Urinary bladder (tissue), 4 donors: ENCODE results near the gene GAB1. TPM values are rescaled to one million over a fixed set of nuclear protein-coding genes. Genes with fewer than 3 reads are reported as not detected.
"Not testable (repeated sequence)": the region's sequence is repeated elsewhere in the genome, so short reads cannot be mapped to it uniquely, and the experiment has no call there.

Source experiments
- DNase-seq: peaks from one replicate; pipeline ENCODE4 v3.0.0-alpha.2; 2015; ENCODE audit errors: extremely low spot score
- H3K27ac ChIP-seq: one replicate; pipeline ENCODE4 v1.5.1; 2013; ENCODE audit warnings: low read depth, mild to moderate bottlenecking, moderate library complexity
- H3K36me3 ChIP-seq: one replicate; pipeline ENCODE4 v1.6.1; 2013; ENCODE audit warnings: mild to moderate bottlenecking, moderate library complexity; ENCODE audit not compliant: insufficient read depth
- H3K4me1 ChIP-seq: one replicate; pipeline ENCODE4 v1.6.1; 2013; ENCODE audit warnings: mild to moderate bottlenecking, moderate library complexity; ENCODE audit not compliant: insufficient read depth
- H3K4me3 ChIP-seq: one replicate; pipeline ENCODE4 v1.5.1; 2013; ENCODE audit warnings: low read depth, low read length
- WGBS: extraction: QIAGEN DNeasy Blood & Tissue Kit; methylation state at CpG from one replicate; pipeline ENCODE4 v1.1.7; 2013; 5-methylcytosine and 5-hydroxymethylcytosine counted together
- polyA plus RNA-seq: library from polyadenylated mRNA; stranded (reverse); fragments of 200-250 nt; gene quantifications from one replicate; pipeline ENCODE4 v1.2.3, GENCODE V29; 2013
- total RNA-seq: library from RNA; depleted of rRNA; stranded (reverse); fragments of >200 nt; gene quantifications from one replicate; pipeline ENCODE4 v1.2.3, GENCODE V29; 2014
- donor health status: healthy with polysubstance abuse.
- donor health status: healthy.

GAB1 gene
- total and polyA plus RNA-seq, 2 donors = 11.4 to 86.4 TPM

GRCh38 chr4:143345356-143345755, 8.7 kb downstream of the GAB1 start:
- 75% methylated on average over 1 of the region's 1 CpG for WGBS
- H3K27ac ChIP-seq = no peak overlapping the region
- H3K4me1 ChIP-seq = no peaks in the 10 kb centered on the region

GRCh38 chr4:143346206-143346605, 9.5 kb downstream of the GAB1 start:
- DNase-seq = no peak
- no peak overlapping the region for H3K27ac ChIP-seq

More at GRCh38 chr4:143345356-143345755, 8.7 kb downstream of the GAB1 start:
- H3K36me3 ChIP-seq = no peaks in the 10 kb centered on the region
- no peak for DNase-seq
- no peak overlapping the region for H3K4me3 ChIP-seq

GRCh38 chr4:143347484-143348111, 10.9 kb downstream of the GAB1 start:
- H3K27ac ChIP-seq = no peak overlapping the region
- no peaks in the 10 kb centered on the region for H3K4me1 ChIP-seq
- DNase-seq = no peak
- no peak overlapping the region for H3K4me3 ChIP-seq
- H3K36me3 ChIP-seq = no peaks in the 10 kb centered on the region
- 84% methylated on average over 2 of the region's 2 CpGs for WGBS

More at GRCh38 chr4:143346206-143346605, 9.5 kb downstream of the GAB1 start:
- H3K4me1 ChIP-seq = no peaks in the 10 kb centered on the region
- no peaks in the 10 kb centered on the region for H3K36me3 ChIP-seq
- 82% methylated on average over 2 of the region's 2 CpGs for WGBS
- no peak overlapping the region for H3K4me3 ChIP-seq

GRCh38 chr4:143348233-143349077, 11.8 kb downstream of the GAB1 start:
- Histone ChIP-seq H3K4me3 (no peak overlapping the region), H3K36me3 (no peaks in the 10 kb centered on the region), H3K27ac (no peak overlapping the region), H3K4me1 (no peaks in the 10 kb centered on the region)
- WGBS = 61% methylated on average over 7 of the region's 7 CpGs
- no peak for DNase-seq

GRCh38 chr4:143349858-143350527, 13.3 kb downstream of the GAB1 start:
- not testable (repeated sequence) for H3K27ac ChIP-seq, H3K4me1 ChIP-seq, H3K4me3 ChIP-seq, H3K36me3 ChIP-seq, DNase-seq
- 96% methylated on average over 25 of the region's 25 CpGs for WGBS

- no peak for DNase-seq
- Histone ChIP-seq H3K4me1 (no peaks in the 10 kb centered on the region), H3K4me3 (no peak overlapping the region), H3K36me3 (no peaks in the 10 kb centered on the region), H3K27ac (no peak overlapping the region)
- 91% methylated on average over 20 of the region's 20 CpGs for WGBS
Observed at GRCh38 chr4:143351149-143351691, 14.5 kb downstream of the GAB1 start.

- no peak for DNase-seq
- H3K4me3 ChIP-seq = no peak overlapping the region
- no peaks in the 10 kb centered on the region for H3K36me3 ChIP-seq
- H3K27ac ChIP-seq = no peak overlapping the region
- WGBS = 46% methylated on average over 1 of the region's 1 CpG
- no peaks in the 10 kb centered on the region for H3K4me1 ChIP-seq
Observed at GRCh38 chr4:143351774-143352451, 15.2 kb downstream of the GAB1 start.

- 32% methylated on average over 3 of the region's 3 CpGs for WGBS
- H3K4me1 ChIP-seq = no peaks in the 10 kb centered on the region
- no peaks in the 10 kb centered on the region for H3K36me3 ChIP-seq
- no peak overlapping the region for H3K27ac ChIP-seq
- no peak overlapping the region for H3K4me3 ChIP-seq
- no peak for DNase-seq
Observed at GRCh38 chr4:143352720-143353119, 16.0 kb downstream of the GAB1 start.

- Histone ChIP-seq H3K4me3 (no peak overlapping the region), H3K4me1 (no peaks in the 10 kb centered on the region), H3K36me3 (no peaks in the 10 kb centered on the region), H3K27ac (no peak overlapping the region)
- no peak for DNase-seq
- 55% methylated on average over 2 of the region's 2 CpGs for WGBS
Observed at GRCh38 chr4:143353797-143354196, 17.1 kb downstream of the GAB1 start.

- Histone ChIP-seq H3K4me1 (no peaks in the 10 kb centered on the region), H3K27ac (no peak overlapping the region), H3K4me3 (no peak overlapping the region), H3K36me3 (no peaks in the 10 kb centered on the region)
- 47% methylated on average over 2 of the region's 2 CpGs for WGBS
- DNase-seq = no peak
Observed at GRCh38 chr4:143354990-143355389, 18.3 kb downstream of the GAB1 start.

- Histone ChIP-seq H3K27ac (no peak overlapping the region), H3K4me3 (no peak overlapping the region), H3K4me1 (no peaks in the 10 kb centered on the region), H3K36me3 (no peaks in the 10 kb centered on the region)
- no peak for DNase-seq
- 60% methylated on average over 6 of the region's 6 CpGs for WGBS
Observed at GRCh38 chr4:143355540-143356217, 19.0 kb downstream of the GAB1 start.

GRCh38 chr4:143356493-143356892, 19.8 kb downstream of the GAB1 start:
- Histone ChIP-seq H3K4me1 (no peaks in the 10 kb centered on the region), H3K27ac (no peak overlapping the region), H3K36me3 (no peaks in the 10 kb centered on the region), H3K4me3 (no peak overlapping the region)
- WGBS = 29% methylated on average over 3 of the region's 3 CpGs
- no peak for DNase-seq
